Epidermal melanocyte (primary cell): ENCODE data around the gene GRXCR2.
"Not testable (repeated sequence)": the region's sequence is repeated elsewhere in the genome, so short reads cannot be mapped to it uniquely, and the experiment has no call there.

Experiments used
- DNase-seq: peaks from one replicate; pipeline ENCODE4 v3.0.0; 2011; ENCODE audit warnings: low spot score; ENCODE audit not compliant: insufficient read length

Gene GRXCR2

DNA sequence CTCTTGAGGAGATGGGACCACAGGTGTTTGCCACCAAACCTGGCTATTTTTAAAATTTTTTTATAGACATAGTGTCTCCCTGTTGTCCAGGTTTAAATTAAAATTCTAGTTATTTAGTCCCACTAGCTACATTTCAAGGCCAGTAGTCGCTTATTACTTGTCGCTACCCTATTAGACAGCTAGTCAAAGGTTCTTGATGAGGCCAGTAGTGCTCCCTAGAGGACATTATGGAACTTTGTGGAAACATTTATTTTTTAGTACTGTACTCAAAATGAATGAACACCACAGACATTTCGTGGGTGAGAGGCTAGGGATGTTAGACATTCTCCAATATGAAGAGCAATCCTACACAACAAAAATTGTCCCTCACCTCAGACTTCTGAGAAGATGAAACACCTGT, 14.4 kb upstream of the GRXCR2 start:
- DNase-seq: no peak

DNA sequence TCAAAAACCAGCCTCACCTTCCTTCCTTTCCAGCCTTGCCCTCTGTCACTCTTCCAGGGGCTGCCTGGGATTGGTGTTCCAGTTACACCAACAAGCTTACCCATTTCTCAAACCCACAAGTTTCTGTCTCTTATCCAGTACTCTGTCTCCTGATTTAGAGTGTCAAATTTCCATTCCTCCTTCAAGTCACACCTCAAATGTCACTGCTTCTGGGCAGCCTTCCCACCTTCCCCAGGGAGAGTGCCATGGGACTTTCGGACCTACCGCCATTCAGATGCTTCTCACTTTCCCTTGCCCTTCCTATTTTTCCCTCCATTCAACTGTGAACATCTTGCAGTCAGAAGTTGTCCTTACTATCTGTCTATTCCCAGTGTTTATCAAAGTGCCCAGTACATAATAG, 2.0 kb upstream of the GRXCR2 start:
- no peak for DNase-seq

DNA sequence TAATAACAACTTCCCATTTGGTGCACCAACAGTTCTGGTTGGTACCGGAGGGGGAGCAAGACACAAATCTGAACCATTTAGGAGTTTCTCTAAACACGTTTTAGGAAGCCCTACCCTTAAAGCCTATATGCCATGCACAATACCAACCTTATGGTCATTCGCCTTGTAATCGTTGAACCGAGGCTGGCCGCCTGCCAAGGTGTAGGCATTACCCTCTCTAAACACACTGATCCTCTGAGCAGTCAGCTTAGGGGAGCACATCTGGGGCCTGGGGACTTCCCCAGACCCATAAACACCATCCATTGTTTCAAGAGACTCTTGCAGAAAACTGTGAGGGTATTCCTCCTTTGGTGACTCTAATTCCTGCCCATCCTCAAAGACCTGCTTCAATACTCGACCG, 328 bp downstream of the GRXCR2 start:
- DNase-seq: no peak

DNA sequence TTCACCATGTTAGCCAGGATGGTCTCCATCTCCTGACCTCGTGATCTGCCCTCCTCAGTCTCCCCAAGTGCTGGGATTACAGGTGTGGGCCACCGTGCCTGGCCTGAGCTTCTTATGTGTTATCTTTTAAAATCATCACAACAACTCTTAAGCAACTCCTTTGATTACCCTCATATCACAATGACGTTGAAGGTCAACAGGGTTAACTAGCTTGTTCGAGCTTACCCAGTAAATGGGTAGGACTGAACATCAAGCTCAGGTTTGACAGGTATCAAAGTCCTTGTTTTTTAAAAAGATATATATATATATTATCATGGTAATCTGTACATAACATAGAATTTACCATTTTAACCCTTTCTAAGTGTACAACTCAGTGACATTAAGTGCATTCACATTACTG, 3.1 kb downstream of the GRXCR2 start:
- no peak for DNase-seq

DNA sequence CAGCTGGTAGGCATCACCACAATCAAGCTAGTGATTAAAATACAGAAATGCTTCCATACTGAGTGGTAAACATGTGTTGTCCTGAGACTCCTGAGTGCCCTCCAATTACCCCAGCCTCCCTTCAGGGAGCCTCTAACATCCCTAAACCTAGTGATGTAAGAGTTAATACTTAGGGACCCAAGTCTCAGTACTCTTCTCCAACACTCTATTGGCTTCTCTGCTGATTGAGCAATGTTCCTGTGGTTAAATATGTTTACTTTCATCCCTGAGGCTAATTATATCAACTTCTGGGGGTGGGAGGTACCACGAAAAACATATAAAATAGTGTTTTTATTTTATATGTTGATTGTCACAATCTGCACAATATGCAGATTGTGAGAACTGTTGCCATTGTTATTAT, 5.0 kb downstream of the GRXCR2 start:
- no peak for DNase-seq

DNA sequence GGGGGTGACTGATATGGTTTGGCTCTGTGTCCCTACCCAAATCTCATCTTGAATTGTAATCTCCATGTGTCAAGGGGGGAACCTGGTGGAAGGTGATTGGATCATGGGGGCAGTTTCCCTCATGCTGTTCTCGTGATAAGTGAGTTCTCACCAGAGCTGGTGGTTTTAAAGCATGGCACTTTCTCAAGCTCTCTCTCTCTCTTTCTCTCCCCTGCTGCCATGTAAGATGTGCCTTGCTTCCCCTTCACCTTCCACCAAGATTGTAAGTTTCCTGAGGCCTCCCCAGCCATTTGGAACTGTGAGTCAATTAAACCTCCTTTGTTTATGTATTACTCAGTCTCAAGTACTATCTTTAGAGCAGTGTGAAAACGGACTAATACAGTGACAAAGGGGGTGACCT, 8.4 kb downstream of the GRXCR2 start:
- DNase-seq: not testable (repeated sequence)

DNA sequence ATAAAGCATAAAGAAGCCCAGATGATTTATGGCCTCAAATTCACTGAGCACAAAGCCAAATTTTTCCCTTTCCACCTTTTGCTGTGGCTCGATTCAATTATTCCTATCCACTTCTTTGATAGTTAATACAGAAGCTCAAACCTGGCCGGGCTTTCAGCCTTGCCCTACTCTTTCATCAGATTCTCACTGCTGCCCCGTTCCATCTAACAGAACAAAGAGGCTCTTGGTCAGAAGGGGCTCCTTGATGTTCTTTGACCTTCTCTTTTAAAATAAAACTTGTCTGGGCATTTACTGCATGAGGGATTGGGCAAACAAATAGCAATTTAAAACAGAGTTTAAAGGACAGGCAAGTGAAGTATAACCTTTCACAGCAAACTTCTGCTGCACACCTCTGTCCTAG, 9.8 kb downstream of the GRXCR2 start:
- no peak for DNase-seq

DNA sequence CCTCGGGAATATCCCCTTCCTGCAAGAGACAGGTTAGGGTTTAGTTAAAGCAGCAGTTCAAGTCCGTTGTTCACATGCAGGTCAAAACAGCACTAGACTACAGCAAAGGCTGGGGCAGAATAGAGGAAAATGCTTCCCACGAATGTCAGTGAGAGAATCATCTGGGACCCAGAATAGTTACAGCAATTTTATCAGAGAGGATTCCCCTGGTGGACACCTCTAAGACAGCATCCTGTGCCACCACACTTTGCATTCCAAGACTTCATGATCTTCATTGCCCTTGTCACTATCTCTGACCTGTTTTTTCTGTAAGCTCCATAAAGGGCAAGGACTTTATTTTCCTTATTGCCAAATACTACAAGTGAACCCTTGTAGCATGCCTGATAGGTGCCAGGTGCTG, 12.9 kb downstream of the GRXCR2 start:
- DNase-seq: no peak

DNA sequence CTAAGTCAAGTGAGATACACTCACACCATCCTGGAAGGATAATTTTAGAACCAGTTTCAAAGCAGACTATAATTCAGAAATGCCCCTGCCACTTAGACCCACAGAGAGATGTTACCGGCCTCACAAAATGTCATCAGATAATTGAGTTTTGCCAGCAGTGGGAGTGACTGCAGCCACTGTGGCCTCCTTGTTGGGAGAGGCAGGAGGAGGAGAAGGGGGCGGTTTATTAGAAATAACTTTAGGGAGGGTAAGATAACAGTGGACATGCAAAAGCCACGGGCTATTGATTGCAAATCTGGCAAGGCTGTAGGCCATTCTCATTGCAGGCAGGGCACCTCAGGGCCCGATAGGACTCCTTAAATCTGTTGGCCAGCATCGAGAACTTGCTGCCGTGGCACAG, 13.4 kb downstream of the GRXCR2 start:
- DNase-seq: no peak

DNA sequence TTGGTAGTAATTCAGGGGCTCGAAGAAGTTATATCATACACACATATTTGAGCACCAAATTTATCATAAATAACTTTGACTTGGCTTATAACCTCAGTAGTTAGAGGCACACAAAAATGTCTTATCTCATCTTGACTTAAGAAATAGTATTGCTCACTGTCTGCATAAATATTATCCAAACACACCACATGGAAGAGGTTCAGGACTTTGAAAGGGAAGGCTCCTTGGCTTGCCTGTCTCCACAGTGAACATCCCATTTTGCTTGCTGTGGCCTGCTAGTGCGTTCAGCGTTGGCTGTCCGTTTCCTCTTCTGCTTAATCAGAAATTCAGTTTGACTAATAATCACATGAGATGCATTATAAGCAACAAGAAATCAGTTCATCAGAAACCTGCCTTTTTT, 13.9 kb downstream of the GRXCR2 start:
- no peak for DNase-seq

DNA sequence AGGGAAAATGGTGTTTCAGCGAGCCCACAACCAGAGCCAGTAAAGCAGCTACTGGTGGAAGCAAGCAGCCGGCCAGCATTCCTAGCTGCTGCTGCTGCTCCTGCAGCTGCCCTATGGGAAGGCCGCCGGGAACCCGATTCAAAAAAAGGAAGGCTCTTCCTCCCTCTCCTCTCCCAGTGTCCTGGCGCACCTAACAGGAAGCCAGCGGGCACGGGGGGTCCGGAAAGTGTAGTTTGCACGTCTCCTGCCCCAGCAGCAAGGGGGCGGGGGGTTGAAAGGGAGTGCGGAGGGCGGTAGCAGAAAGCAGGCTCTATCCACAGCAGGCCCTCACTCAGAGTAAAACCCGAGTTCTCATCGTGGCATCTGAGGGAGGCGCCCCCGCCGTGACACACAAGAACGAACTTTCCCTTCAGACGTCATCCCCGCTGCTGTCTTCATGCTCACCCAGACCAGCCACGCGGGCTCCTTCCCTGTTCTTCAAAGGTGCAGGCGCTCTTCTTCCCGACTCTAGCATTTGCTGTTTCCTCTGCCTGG, 16.5 kb downstream of the GRXCR2 start:
- DNase-seq: no peak

DNA sequence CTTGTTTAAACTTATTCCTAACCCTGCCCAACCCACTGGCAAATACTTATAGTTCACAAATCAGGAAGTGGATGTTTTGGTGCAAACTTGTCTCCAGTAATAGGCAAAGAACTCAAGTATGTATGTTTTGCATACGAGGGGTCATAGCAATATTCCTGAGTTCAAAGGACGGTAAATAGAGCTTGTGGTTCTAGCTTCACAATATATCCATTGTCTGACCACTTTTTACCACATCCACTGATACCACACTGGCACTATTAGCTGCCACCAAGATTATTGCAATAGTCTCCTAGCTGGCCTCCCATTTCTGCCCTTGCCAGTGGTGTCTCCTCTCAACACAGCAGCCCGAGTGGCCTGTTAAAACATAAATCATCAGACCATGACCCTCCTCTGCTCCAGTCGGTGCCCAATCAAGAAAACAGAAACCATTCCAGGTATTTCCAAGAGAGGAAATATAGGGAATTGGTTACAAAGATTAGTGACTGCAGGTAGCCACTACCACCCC, 17.0 kb downstream of the GRXCR2 start:
- no peak for DNase-seq

DNA sequence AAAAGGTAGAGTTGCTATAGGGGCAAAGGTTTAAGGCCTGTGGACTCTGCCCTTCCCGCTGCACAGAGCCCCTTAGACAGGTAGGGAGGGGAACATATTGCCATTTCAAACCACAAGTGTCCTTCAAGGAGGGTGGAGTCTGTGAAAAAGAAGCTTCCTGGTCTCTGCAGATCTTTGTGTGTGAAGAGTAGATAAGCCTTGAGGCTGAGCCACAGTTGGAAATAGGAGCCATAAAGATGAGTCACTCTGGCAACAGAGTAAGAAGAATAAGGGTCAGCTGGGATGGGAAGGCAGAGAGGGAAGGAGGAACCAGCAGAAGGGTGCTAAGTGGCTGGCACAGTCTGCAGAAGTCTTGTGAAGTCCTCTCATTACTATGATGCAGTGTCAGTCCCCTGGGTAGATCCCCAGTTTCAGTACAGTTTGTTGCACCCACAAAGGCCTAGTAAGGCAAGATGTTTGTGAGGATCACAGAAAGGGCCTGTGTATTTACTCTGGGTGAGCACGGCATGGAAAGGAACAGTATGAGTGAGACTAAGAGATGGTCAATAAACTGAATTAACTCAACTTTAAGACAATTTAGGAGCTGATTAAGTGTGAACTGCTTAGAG, 18.1 kb downstream of the GRXCR2 start:
- DNase-seq: no peak

DNA sequence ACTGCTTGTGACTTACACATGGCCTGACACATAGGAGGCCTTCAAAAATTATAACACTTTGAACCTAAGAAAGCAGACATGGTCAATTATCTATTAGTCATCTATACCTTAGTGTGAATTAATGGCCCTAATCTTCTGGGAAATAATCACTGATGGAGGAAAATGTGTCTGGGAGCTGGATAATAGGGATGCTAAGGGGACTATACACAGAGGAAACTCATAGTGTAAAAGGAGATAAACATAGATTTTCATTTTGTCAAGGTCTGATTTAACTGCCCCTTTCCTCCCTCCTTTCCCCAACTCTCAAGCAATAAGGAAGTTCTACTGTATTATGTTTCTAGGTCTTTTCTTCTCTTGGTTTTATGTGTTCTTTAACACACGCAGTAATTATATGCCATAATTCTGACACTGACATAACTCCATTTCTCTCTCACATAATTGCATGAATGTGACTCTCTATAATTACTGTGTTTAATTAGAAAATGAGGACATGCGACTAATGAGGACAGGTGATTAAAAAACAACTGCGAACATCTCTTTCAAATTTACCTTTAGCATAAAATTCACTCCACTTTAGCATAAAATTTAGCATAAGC, 18.9 kb downstream of the GRXCR2 start:
- DNase-seq: no peak

DNA sequence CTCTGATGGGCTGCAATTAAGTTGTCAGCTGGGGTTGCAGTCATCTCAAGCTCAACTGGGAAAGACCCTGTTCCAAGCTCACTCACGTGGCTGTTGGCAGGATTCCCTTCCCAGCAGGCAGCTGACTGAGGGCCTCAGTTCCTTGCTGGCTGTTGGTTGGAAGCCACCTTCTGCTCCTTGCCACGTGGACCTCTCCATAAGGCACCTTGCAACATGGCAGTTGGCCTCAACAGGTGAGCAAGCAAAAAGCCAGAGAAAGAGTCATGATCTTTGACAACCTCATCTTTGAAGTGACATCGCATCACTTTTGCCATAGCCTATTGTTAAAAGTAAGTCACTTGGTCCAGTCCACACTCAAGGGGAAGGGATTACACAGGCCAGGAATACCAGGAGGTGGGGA, 19.8 kb downstream of the GRXCR2 start:
- DNase-seq: no peak

DNA sequence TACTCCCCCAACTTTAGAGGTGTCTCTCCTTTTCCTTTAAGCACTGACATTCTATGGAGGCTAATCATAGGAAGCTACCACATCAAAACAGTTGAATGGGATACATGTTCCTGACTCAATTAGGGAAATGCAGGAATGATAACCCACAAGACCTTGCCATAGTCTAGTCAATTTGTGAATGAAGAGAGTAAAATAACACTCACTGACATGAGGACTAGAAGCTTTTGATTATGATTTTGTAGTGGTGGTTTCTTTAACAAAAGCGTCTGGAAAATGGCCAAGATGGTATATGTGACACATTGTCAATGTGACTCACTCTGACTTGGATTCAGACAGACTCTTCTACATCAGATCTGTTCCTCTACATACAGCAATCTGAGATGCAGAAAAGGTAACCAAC, 24.0 kb downstream of the GRXCR2 start:
- no peak for DNase-seq

DNA sequence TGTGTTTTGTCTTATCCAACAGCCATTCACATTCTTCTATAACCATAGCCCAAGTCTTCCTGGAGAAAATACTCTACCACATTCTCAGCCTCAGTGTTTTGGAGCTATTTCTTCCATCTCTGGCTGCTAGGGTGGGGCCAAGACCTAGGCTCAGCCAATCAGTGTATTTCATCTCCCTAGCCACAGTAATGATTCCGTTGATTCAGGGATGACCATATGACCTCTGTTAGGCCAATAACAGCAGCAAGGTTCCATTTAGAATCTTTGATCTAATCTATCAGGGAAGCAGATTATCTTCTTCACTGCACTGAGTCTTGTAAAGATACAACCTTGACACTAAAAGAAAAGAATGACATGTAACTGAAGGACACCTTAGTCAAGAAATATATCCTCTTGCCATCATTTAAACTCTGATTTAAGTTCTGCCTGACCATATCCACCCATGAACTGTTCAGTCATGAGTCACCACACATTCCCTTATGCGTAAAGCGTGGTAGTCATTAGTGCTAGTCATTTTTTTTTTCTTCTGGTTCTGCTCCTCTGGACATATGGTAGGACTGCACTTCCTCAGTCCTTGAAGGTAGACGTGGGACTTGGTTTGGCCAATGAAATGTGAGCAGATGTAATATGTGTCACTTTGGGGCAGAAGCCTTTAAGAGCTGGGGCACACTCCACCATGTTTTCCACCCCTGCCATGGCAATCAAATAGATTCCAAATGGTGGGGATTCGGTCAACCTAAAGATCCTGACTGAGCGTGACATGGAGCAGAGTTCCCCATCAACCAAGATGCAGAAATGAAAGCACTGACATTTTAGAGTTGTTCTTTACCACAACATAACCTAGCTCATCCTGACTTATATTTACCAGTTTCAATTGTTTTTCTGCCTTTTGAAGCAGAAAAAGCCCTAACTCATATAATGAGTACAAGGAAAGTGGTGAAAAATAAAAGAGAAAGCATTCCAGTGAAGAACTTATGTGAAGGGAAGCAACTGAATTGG, 25.0 kb downstream of the GRXCR2 start:
- no peak for DNase-seq

DNA sequence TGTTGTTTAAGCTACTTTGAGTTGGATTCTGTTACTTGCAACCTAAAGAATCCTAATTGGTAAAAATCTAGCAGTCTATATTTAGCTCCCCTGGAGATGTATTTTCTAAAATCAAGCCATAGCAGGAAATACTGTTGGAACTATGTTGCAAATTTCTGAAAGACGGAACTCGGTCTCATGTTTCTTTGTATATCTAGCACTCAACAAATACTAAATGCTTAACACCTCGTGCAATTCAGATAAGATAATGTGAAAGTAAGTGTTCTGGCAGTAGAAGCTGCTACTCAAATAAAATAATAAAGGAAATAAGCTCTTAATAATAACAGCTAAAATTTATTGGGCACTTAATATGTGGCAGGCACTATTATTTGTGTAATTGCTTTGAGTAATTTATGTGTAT, 26.7 kb downstream of the GRXCR2 start:
- DNase-seq: no peak

DNA sequence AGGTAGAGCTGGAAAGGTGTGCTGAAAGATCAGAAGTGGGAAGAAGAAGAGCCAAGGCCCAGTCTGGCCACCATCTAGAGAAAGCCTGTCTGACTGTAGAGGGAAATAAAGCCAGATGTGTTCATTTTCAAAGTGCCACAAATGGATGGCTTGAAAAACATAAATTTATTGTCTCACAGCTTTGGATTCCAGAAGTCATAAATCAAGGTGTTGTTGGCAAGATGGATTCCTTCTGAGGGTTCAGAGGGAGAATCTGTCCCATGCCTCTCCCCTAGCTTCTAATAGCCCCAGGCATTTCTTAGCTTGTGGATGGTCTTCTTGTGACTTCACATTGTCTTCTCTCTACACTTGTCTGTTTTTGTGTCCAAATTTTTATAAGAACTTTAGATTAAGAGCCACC, 31.5 kb downstream of the GRXCR2 start:
- DNase-seq: no peak

DNA sequence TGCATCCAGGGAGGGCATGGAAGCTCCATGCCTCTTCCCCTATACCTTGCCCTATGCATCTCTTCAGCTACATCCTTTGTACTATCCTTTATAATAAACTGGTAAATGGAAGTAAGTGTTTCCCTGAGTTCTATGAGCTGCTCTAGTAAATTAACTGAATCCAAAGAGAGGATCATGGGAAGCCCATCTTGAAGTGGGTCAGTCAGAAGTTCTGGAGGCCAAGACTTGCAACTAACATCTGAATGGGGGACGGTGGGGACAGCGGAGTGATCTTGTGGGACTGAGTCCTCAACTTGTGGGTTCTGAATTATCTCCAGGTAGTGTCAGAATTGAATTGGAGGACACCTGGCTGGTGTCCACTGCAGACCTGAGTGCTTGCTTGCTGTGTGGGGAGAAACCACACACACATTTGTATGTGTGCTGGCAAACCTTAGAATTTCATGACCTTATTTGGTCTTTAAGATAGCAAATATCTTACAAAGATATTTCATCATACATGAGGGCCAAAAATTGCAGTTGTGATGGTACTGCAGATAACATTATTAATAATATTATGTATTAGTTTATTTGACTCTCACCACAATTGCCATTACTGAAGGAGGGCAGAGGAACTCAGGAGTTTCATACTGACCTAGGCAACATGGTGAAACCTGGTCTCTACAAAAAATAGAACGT, 32.2 kb downstream of the GRXCR2 start:
- no peak for DNase-seq

DNA sequence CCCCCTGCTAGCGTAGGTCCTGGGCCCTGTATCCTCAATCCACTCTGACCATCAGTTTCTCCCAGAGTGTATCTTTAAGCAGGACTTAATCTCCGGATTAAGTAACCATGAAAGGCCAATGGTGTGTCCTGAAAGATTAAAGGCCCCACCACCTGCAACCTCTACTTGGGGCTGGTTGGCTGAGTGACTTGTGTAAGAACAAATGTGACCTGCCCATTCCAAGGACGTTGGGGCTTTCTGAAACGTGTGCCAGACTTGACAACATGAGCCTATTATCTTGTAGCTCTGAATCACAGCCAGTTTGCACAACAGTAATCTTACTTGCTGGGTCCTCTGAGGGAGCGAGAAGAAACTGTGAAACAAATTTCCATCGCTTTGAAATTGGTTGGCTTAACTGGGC, 34.5 kb downstream of the GRXCR2 start:
- no peak for DNase-seq

DNA sequence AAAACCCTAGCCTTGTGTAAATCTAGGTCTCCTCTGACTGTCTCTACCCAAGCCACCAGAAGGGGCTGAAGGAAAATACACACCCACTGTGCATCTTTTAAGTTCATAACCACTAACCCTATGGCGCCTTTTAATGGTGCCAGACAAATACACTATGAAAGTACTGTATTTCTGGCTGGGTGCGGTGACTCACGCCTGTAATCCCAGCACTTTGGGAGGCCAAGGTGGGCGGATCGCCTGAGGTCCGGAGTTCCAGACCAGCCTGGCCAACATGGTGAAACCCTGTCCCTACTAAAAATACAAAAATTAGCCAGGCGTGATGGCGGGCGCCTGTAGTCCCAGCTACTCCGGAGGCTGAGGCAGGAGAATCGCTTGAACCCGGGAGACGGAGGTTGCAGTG, 36.6 kb downstream of the GRXCR2 start:
- DNase-seq: not testable (repeated sequence)
